WTC11 (cell line): Measurements from ENCODE around the gene DCHS2.

Experiments used
- CREM ChIP-seq: sonication (generic); formaldehyde crosslinking; IDR thresholded peaks from 2 replicates; pipeline ENCODE4 v1.8.1; 2022; ENCODE audit warnings: mild to moderate bottlenecking, missing genetic modification reagents, moderate library complexity
- TCF7 ChIP-seq: sonication (generic); formaldehyde crosslinking; IDR thresholded peaks from 2 replicates; pipeline ENCODE4 v1.8.0; 2022; ENCODE audit warnings: mild to moderate bottlenecking, low read depth, missing genetic modification reagents, moderate library complexity
- TEAD1 ChIP-seq: sonication (generic); formaldehyde crosslinking; IDR thresholded peaks from 2 replicates; pipeline ENCODE4 v1.8.0; 2022; ENCODE audit warnings: mild to moderate bottlenecking, missing genetic modification reagents
- ZNF121 ChIP-seq: sonication (generic); formaldehyde crosslinking; IDR thresholded peaks from 2 replicates; pipeline ENCODE4 v1.8.0; 2023; ENCODE audit warnings: missing genetic modification reagents
- ZNF232 ChIP-seq: sonication (generic); formaldehyde crosslinking; IDR thresholded peaks from 2 replicates; pipeline ENCODE4 v1.8.0; 2022; ENCODE audit warnings: mild to moderate bottlenecking, missing genetic modification reagents
- ZNF263 ChIP-seq: sonication (generic); formaldehyde crosslinking; IDR thresholded peaks from 2 replicates; pipeline ENCODE4 v1.8.1; 2022; ENCODE audit warnings: low read depth, mild to moderate bottlenecking, moderate library complexity, missing genetic modification reagents
- TF ChIP-seq, protein P1 (sequence below): fragments of 200-600 bp; IDR thresholded peaks from 2 replicates; pipeline ENCODE4 v1.8.0; 2022; ENCODE audit warnings: antibody characterized with exemption
- TF ChIP-seq, protein P2 (sequence below): fragments of 250-450 bp; sonication (Bioruptor Pico); IDR thresholded peaks from 2 replicates; pipeline ENCODE4 v1.9.0; 2021; ENCODE audit warnings: mild to moderate bottlenecking
- TF ChIP-seq, protein P3 (sequence below): sonication (generic); formaldehyde crosslinking; IDR thresholded peaks from 2 replicates; pipeline ENCODE4 v1.8.1; 2023; ENCODE audit warnings: mild to moderate bottlenecking, missing genetic modification reagents, moderate library complexity
- TF ChIP-seq, protein P4 (sequence below): sonication (generic); formaldehyde crosslinking; IDR thresholded peaks from 2 replicates; pipeline ENCODE4 v1.8.1; 2023; ENCODE audit warnings: mild to moderate bottlenecking, missing genetic modification reagents
- TF ChIP-seq, protein P5 (sequence below): sonication (generic); formaldehyde crosslinking; conservative IDR thresholded peaks from 2 replicates; pipeline ENCODE4 v1.8.1; 2023; ENCODE audit warnings: mild to moderate bottlenecking, low read depth, missing genetic modification reagents, moderate library complexity

DNA sequence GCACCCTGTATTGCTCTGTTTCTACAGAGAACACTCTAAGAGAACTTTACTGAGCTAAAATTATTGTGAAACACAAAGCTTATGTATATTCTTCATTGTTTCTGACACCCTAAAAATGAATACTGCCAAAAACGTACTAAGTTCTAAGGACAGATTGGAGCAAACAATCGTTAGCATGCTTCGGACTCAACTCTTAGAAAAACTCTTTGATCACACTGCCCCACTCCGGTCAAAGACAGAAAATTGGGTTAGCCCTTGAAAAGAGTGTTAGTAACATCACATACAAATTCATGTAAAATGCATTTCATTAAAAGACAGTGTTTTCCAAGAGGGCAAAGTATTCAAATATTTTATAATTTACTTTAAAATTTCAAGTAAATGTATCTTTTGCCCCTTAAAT lies 177.4 kb downstream of the DCHS2 start:
- TF ChIP-seq TEAD1 (CRISPR knock-in tag) (no peak), ZNF263 (CRISPR knock-in tag) (no peak), TCF7 (no peak), ZNF121 (CRISPR knock-in tag) (no peak), CREM (CRISPR knock-in tag) (no peak), ZNF232 (CRISPR knock-in tag) (no peak)
- TF ChIP-seq, protein P1, sequence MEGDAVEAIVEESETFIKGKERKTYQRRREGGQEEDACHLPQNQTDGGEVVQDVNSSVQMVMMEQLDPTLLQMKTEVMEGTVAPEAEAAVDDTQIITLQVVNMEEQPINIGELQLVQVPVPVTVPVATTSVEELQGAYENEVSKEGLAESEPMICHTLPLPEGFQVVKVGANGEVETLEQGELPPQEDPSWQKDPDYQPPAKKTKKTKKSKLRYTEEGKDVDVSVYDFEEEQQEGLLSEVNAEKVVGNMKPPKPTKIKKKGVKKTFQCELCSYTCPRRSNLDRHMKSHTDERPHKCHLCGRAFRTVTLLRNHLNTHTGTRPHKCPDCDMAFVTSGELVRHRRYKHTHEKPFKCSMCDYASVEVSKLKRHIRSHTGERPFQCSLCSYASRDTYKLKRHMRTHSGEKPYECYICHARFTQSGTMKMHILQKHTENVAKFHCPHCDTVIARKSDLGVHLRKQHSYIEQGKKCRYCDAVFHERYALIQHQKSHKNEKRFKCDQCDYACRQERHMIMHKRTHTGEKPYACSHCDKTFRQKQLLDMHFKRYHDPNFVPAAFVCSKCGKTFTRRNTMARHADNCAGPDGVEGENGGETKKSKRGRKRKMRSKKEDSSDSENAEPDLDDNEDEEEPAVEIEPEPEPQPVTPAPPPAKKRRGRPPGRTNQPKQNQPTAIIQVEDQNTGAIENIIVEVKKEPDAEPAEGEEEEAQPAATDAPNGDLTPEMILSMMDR: no peak
- TF ChIP-seq, protein P2, sequence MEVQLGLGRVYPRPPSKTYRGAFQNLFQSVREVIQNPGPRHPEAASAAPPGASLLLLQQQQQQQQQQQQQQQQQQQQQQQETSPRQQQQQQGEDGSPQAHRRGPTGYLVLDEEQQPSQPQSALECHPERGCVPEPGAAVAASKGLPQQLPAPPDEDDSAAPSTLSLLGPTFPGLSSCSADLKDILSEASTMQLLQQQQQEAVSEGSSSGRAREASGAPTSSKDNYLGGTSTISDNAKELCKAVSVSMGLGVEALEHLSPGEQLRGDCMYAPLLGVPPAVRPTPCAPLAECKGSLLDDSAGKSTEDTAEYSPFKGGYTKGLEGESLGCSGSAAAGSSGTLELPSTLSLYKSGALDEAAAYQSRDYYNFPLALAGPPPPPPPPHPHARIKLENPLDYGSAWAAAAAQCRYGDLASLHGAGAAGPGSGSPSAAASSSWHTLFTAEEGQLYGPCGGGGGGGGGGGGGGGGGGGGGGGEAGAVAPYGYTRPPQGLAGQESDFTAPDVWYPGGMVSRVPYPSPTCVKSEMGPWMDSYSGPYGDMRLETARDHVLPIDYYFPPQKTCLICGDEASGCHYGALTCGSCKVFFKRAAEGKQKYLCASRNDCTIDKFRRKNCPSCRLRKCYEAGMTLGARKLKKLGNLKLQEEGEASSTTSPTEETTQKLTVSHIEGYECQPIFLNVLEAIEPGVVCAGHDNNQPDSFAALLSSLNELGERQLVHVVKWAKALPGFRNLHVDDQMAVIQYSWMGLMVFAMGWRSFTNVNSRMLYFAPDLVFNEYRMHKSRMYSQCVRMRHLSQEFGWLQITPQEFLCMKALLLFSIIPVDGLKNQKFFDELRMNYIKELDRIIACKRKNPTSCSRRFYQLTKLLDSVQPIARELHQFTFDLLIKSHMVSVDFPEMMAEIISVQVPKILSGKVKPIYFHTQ: no peak
- TF ChIP-seq, protein P3, sequence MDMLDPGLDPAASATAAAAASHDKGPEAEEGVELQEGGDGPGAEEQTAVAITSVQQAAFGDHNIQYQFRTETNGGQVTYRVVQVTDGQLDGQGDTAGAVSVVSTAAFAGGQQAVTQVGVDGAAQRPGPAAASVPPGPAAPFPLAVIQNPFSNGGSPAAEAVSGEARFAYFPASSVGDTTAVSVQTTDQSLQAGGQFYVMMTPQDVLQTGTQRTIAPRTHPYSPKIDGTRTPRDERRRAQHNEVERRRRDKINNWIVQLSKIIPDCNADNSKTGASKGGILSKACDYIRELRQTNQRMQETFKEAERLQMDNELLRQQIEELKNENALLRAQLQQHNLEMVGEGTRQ (CRISPR knock-in tag): no peak
- TF ChIP-seq, protein P4, sequence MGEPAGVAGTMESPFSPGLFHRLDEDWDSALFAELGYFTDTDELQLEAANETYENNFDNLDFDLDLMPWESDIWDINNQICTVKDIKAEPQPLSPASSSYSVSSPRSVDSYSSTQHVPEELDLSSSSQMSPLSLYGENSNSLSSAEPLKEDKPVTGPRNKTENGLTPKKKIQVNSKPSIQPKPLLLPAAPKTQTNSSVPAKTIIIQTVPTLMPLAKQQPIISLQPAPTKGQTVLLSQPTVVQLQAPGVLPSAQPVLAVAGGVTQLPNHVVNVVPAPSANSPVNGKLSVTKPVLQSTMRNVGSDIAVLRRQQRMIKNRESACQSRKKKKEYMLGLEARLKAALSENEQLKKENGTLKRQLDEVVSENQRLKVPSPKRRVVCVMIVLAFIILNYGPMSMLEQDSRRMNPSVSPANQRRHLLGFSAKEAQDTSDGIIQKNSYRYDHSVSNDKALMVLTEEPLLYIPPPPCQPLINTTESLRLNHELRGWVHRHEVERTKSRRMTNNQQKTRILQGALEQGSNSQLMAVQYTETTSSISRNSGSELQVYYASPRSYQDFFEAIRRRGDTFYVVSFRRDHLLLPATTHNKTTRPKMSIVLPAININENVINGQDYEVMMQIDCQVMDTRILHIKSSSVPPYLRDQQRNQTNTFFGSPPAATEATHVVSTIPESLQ (CRISPR knock-in tag): no peak
- TF ChIP-seq, protein P5, sequence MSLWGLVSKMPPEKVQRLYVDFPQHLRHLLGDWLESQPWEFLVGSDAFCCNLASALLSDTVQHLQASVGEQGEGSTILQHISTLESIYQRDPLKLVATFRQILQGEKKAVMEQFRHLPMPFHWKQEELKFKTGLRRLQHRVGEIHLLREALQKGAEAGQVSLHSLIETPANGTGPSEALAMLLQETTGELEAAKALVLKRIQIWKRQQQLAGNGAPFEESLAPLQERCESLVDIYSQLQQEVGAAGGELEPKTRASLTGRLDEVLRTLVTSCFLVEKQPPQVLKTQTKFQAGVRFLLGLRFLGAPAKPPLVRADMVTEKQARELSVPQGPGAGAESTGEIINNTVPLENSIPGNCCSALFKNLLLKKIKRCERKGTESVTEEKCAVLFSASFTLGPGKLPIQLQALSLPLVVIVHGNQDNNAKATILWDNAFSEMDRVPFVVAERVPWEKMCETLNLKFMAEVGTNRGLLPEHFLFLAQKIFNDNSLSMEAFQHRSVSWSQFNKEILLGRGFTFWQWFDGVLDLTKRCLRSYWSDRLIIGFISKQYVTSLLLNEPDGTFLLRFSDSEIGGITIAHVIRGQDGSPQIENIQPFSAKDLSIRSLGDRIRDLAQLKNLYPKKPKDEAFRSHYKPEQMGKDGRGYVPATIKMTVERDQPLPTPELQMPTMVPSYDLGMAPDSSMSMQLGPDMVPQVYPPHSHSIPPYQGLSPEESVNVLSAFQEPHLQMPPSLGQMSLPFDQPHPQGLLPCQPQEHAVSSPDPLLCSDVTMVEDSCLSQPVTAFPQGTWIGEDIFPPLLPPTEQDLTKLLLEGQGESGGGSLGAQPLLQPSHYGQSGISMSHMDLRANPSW (CRISPR knock-in tag): no peak
